ENCODE results near the gene KCNJ16. TPM values are rescaled to one million over a fixed set of nuclear protein-coding genes. Genes with fewer than 3 reads are reported as not detected.
A peak's percentile ranks its signal among the peaks of the same experiment; 100 is the strongest.

The KCNJ16 gene
- total RNA-seq, 1 experiment from 2014 or later, result not detected

DNA sequence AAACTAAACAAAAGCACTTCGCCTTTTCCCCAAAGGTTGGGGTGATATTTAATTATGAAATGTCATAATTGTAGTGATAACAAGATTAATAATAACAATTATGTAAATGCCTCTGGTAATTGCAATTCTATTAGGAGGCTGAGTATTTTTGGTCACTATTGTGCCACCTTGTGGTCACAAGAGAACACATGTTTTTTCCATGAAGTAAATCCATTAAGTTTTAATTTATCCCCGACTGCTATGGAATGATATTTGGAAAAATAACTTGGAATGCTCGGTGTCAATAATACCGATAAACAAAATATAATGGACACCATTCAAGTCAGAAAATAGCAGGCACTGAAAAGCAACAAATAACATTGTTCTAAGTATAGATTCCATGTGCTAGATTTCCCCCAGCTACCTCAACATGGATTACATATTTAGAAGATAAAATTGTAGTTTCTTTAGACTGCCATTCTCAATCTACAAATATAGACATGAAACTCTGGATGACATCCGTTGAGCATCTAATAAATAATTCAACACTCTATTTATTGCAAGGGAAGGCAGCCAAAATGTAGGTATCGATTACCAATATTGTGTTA is 69.3 kb downstream of the KCNJ16 start:
- Histone ChIP-seq H3K36me3 (ENCODE audit: insufficient read depth, low read length, poor library complexity, severe bottlenecking) (no peaks in the 10 kb centered on the region), H3K4me3 (ENCODE audit: low read depth, low read length, poor library complexity, severe bottlenecking) (no peak overlapping the region), H3K27ac (ENCODE audit: low read depth, low read length, poor library complexity, severe bottlenecking) (no peak overlapping the region), H3K9me3 (ENCODE audit: low read depth, low read length, poor library complexity, severe bottlenecking) (no peaks in the 10 kb centered on the region), H3K4me1 (ENCODE audit: insufficient read depth, low read length, poor library complexity, severe bottlenecking) (no peaks in the 10 kb centered on the region), H3K27me3 (replicated peaks; ENCODE audit: insufficient read depth, low read depth, low read length, poor library complexity) (no peaks in the 10 kb centered on the region)
- no TSS peak for BruUV-seq (replicated peaks)
- intact Hi-C loops (cut with micrococcal nuclease; ENCODE audit: unreplicated experiment), result loop anchor here (1.0 to 5.0 kb wide), 4 partner anchors 427 to 617 kb away; no protein-coding TSS in a partner anchor
- no peak for TF ChIP-seq EZH2 (IDR thresholded peaks at IDR 0.05; ENCODE audit: borderline replicate concordance, low read depth, low read length, poor library complexity, severe bottlenecking)
- TF ChIP-seq, protein P1, sequence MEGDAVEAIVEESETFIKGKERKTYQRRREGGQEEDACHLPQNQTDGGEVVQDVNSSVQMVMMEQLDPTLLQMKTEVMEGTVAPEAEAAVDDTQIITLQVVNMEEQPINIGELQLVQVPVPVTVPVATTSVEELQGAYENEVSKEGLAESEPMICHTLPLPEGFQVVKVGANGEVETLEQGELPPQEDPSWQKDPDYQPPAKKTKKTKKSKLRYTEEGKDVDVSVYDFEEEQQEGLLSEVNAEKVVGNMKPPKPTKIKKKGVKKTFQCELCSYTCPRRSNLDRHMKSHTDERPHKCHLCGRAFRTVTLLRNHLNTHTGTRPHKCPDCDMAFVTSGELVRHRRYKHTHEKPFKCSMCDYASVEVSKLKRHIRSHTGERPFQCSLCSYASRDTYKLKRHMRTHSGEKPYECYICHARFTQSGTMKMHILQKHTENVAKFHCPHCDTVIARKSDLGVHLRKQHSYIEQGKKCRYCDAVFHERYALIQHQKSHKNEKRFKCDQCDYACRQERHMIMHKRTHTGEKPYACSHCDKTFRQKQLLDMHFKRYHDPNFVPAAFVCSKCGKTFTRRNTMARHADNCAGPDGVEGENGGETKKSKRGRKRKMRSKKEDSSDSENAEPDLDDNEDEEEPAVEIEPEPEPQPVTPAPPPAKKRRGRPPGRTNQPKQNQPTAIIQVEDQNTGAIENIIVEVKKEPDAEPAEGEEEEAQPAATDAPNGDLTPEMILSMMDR (conservative IDR thresholded peaks at IDR 0.05; ENCODE audit: low read depth, low read length), result peak; percentile 87
- ChIA-PET POLR2A (ENCODE audit: low non-redundant PET) (no interaction called here), CTCF (interaction anchor here (0.6 to 1.5 kb wide), 4 partner anchors 51 to 576 kb away, joined by 3 to 7 read pairs (median 5); no protein-coding TSS in a partner anchor)
- DNase-seq (ENCODE audit: low spot score), result peak; percentile 41

DNA sequence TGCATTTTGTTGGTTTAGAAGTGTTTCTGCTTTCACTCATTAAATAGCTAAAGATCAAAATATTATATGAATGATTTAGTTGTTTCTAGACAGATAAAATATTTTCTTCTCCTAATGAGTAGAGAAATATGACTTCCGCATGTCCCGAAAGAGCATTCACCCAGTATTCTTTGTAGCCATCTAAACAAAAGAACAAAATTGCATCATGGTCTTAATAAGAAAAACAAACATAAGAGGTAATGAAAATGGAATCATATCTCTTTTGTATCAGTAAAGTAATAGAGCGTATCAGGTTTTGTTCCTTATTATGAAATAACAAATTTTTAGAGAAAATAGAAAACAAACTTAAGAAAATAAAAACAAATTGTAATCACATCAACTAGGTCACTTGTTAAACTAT is 78.2 kb downstream of the KCNJ16 start:
- intact Hi-C loops (cut with micrococcal nuclease; ENCODE audit: unreplicated experiment), result no loop called here
- Histone ChIP-seq H3K36me3 (ENCODE audit: insufficient read depth, low read length, poor library complexity, severe bottlenecking) (no peaks in the 10 kb centered on the region), H3K4me1 (ENCODE audit: insufficient read depth, low read length, poor library complexity, severe bottlenecking) (no peaks in the 10 kb centered on the region), H3K9me3 (ENCODE audit: low read depth, low read length, poor library complexity, severe bottlenecking) (no peaks in the 10 kb centered on the region), H3K27ac (ENCODE audit: low read depth, low read length, poor library complexity, severe bottlenecking) (no peak overlapping the region), H3K27me3 (replicated peaks; ENCODE audit: insufficient read depth, low read depth, low read length, poor library complexity) (peaks cover 6% of the 10 kb centered on the region), H3K4me3 (ENCODE audit: low read depth, low read length, poor library complexity, severe bottlenecking) (no peak overlapping the region)
- ChIA-PET CTCF (no interaction called here), POLR2A (ENCODE audit: low non-redundant PET) (no interaction called here)
- no peak for TF ChIP-seq EZH2 (IDR thresholded peaks at IDR 0.05; ENCODE audit: borderline replicate concordance, low read depth, low read length, poor library complexity, severe bottlenecking)
- TF ChIP-seq, protein P1 (conservative IDR thresholded peaks at IDR 0.05; ENCODE audit: low read depth, low read length), result no peak
- BruUV-seq (replicated peaks), result no TSS peak
- no peak for DNase-seq (ENCODE audit: low spot score)

DNA sequence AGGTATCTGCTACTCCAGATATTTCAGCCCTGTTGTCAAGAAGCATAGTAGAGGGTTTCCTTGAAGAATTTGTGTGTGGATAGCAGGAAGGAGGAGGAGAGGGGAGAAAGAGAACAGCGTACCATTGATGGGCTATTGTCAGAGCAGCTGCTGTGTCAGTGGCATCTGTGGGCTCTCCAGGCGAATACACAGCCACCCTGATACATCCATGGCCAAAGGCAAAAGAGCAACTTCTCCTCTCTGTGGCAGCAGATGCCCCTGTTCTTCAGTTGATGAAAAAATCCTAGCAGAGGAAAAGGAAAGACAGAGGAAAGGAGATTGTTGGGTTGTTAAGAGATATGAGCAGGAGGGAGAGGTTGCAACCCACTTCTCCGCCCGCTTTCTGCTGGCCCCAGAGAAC is 82.1 kb downstream of the KCNJ16 start:
- peaks cover 43% of the 10 kb centered on the region for H3K27me3 ChIP-seq (replicated peaks; ENCODE audit: insufficient read depth, low read depth, low read length, poor library complexity)
- intact Hi-C loops (cut with micrococcal nuclease; ENCODE audit: unreplicated experiment), result no loop called here
- ChIA-PET POLR2A (ENCODE audit: low non-redundant PET) (no interaction called here), CTCF (no interaction called here)
- H3K9me3 ChIP-seq (ENCODE audit: low read depth, low read length, poor library complexity, severe bottlenecking), result no peaks in the 10 kb centered on the region
- no TSS peak for BruUV-seq (replicated peaks)
- DNase-seq (ENCODE audit: low spot score), result no peak
- H3K36me3 ChIP-seq (ENCODE audit: insufficient read depth, low read length, poor library complexity, severe bottlenecking), result no peaks in the 10 kb centered on the region
- TF ChIP-seq, protein P1 (conservative IDR thresholded peaks at IDR 0.05; ENCODE audit: low read depth, low read length), result no peak
- TF ChIP-seq EZH2 (IDR thresholded peaks at IDR 0.05; ENCODE audit: borderline replicate concordance, low read depth, low read length, poor library complexity, severe bottlenecking), result no peak
- no peaks in the 10 kb centered on the region for H3K4me1 ChIP-seq (ENCODE audit: insufficient read depth, low read length, poor library complexity, severe bottlenecking)
- no peak overlapping the region for H3K4me3 ChIP-seq (ENCODE audit: low read depth, low read length, poor library complexity, severe bottlenecking)
- no peak overlapping the region for H3K27ac ChIP-seq (ENCODE audit: low read depth, low read length, poor library complexity, severe bottlenecking)

Measured in A673 (cell line).